HG03439 (cell line): ENCODE data around the gene HPS6.
A peak's percentile ranks its signal among the peaks of the same experiment; 100 is the strongest.
"Not testable (repeated sequence)": the region's sequence is repeated elsewhere in the genome, so short reads cannot be mapped to it uniquely, and the experiment has no call there.

Experiments
- ATAC-seq: cut with Tn5 transposase; IDR thresholded peaks from one replicate; pipeline ENCODE4 v1.9.1; 2021; ENCODE audit warnings: mild to moderate bottlenecking, moderate library complexity; ENCODE audit not compliant: unreplicated experiment

The HPS6 gene

DNA sequence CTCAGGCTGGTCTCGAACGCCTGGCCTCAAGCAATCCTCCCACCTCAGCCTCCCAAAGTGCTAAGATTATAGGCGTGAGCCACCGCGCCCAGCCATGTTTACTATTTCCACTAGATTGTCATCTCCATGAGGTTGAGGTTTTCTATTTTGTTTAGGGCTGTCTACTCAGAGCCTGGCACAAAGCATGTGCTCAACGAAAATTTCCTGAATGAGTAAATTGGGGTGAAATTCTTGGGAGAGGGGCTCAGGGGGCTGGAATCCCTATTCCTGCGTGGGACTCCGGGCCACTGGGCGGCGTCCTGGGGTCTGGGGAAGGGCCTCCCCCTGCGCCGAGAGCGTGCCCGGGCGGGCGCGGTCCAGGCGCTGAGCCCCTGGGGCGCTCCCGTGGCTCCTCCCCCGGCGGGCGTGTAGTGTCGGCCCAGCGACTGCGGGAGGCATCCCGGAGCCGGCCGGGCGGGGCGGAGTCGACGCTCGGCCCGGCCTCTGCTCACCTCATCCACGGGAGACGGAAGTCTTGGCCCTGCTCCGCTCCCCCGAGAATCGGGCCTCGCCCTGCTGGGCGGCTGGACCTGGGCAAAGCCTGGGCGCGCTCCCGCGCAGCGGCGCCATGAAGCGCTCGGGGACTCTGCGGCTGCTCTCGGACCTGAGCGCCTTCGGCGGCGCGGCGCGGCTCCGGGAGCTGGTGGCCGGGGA is at the start of gene HPS6:
HPS6 (plus strand) TSS at position 482 of the 693 bp plus-strand sequence; CDS start at position 608, 126 bp downstream.
- ATAC-seq = peak; percentile 85

DNA sequence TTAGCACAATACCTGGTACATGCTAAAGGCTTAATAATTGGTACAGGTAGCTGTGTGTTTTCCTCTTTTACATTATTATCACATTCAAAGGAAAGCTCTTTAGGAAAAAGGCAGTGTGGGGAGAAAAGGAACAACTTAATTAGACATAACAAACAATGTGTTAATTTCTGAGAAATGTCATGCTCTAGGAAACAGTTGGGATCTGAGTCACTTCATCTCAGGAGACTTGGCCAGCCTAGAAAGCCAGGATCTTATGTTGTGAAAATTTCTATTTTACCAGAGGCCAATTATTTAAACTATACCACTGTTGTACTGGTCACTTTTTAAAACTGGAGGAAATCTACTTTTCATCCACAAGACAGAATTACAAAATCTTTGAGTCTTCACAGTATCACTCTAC is 48.7 kb upstream of the HPS6 start:
- no peak for ATAC-seq

- no peak for ATAC-seq
These were observed 47.9 kb upstream of the HPS6 start for GRCh38 chr10:102017295-102017694.

GRCh38 chr10:102020938-102021337 is 44.2 kb upstream of the HPS6 start:
- ATAC-seq = no peak

- no peak for ATAC-seq
These were observed 40.4 kb upstream of the HPS6 start for GRCh38 chr10:102024799-102025198.

GRCh38 chr10:102027261-102027660 is 37.9 kb upstream of the HPS6 start:
- no peak for ATAC-seq

GRCh38 chr10:102033787-102034186 is 31.4 kb upstream of the HPS6 start:
- no peak for ATAC-seq

DNA sequence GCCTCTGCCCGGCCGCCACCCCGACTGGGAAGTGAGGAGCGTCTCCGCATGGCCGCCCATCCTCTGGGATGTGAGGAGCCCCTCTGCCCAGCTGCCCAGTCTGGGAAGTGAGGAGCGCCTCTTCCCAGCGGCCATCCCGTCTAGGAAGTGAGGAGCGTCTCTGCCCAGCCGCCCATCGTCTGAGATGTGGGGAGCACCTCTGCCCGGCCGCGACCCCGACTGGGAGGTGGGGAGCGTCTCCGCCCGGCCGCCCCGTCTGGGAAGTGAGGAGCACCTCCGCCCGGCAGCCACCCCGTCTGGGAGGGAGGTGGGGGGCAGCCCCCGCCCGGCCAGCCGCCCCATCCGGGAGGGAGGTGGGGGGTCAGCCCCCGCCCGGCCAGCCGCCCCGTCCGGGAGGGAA is 29.3 kb upstream of the HPS6 start:
- not testable (repeated sequence) for ATAC-seq

GRCh38 chr10:102038410-102038809 is 26.7 kb upstream of the HPS6 start:
- ATAC-seq = no peak

DNA sequence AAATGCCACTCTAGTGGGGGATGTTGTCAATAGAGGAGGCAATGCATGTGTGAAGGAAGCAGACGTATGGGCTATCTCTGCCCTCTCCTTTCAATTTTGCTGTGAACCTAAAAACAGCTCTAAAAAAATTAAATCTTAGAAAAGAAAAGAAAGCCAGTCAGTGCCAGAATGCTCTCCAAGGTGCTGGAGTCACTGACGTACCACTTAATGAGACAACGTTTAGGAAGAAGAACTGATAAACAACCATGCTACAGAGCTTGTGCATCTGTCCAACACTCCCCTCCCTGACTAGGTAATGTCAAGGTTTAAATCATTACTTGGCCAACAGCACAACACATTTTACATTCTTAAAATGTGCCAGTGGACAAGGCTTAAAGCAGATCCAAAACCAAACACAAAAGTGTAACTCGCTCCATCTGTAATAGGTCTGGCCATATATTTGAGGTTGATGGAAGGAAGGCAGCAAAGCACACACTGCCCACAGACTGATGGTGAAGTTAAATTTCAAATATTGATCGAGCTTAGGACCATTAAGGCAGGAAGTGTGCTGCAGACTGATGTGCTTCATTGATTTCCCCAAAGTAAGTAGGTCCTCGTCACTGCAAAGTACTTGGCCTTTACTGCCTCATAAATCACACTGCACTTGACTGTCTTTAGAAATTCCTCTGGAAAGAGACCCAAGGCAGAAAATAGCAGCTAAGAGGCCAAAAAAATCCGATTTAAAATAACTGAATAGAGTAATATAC is 24.7 kb upstream of the HPS6 start:
- ATAC-seq = no peak

DNA sequence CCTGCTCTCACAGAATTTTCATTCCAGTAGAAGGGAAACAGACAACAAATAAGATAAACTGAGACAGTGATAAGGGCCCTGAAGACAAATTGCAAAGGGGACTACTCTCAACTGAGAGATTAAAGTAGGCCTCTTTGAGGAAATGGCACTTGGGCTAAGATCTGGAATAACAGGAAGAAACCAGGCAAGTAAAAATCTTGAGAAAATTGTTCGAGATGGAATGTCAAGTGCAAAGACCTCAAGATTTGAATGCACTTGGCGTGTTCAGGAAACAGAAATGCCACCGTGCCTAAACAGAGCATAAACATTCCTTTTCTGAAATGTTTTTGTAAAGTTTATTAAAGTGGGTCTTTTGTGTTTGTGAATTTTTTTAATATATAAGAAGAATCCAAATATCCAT is 19.9 kb upstream of the HPS6 start:
- ATAC-seq = no peak

GRCh38 chr10:102046095-102046494 is 19.1 kb upstream of the HPS6 start:
- no peak for ATAC-seq

GRCh38 chr10:102054881-102055646 is 10.1 kb upstream of the HPS6 start:
- ATAC-seq = not testable (repeated sequence)

GRCh38 chr10:102055647-102056419 is 9.3 kb upstream of the HPS6 start, which contains the start of gene ARMH3:
Gene ARMH3 (minus strand): TSS chr10:102056173. CDS start chr10:102040114, 16,059 bp downstream.
- peak; percentile 90 for ATAC-seq

DNA sequence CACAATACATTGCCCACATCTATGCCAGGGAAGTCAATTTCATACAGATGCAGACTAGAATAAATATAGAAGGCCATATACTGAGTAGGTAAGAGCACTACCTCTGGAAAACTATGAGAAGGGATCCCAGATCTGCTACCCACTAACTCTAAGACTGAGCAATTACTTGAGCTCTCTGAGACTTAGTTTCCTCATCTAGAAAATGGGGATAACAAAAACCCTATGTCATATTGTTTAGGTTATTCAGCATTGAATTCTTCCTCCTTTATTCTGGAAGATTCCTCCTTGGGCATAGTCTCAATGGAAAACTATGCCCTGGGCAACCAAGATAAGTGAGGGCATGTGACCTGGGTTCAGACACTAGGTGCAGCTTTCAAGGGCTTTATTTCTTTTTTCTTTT is 5.2 kb upstream of the HPS6 start:
- no peak for ATAC-seq

- ATAC-seq = no peak
These were observed 664 bp upstream of the HPS6 start for GRCh38 chr10:102064503-102064867.

GRCh38 chr10:102065561-102066398 is 631 bp downstream of the HPS6 start:
- peak; percentile 31 for ATAC-seq

- ATAC-seq = no peak
These were observed 1.4 kb downstream of the HPS6 start for GRCh38 chr10:102066399-102067088.
